ENCODE results near the gene SND1. TPM values are rescaled to one million over a fixed set of nuclear protein-coding genes. Genes with fewer than 3 reads are reported as not detected.

The SND1 gene
- total and polyA plus RNA-seq, 2 of the 4 experiments (the other 2 are of a cell fraction): 154 to 294 TPM

- H2BK120ac ChIP-seq (ENCODE audit: low read depth, low read length): no peak overlapping the region
- H3K4me2 ChIP-seq (ENCODE audit: low read depth, low read length): no peak overlapping the region
- DNase-seq (no peak), ATAC-seq (ENCODE audit: low read depth) (no peak)
- no peak overlapping the region for H3K56ac ChIP-seq (ENCODE audit: extremely low read depth, insufficient read depth, low read length)
- in situ Hi-C loops (cut with MboI; ENCODE audit: low sequenced_read_pairs) (no loop called here), intact Hi-C loops (cut with micrococcal nuclease) (no loop called here), dilution Hi-C loops (cut with HindIII; ENCODE audit: low sequenced_read_pairs, unreplicated experiment) (no loop called here)
- H3K4me3 ChIP-seq (ENCODE audit: insufficient read depth, low read depth, low read length): no peak overlapping the region
- no peak for TF ChIP-seq SMC3 (IDR thresholded peaks at IDR 0.05; ENCODE audit: low read depth, low read length)
- no peak for TF ChIP-seq MXI1 (IDR thresholded peaks at IDR 0.05; ENCODE audit: borderline replicate concordance, low read depth, low read length)
- no peak for TF ChIP-seq RFX5 (IDR thresholded peaks at IDR 0.05; ENCODE audit: low read depth, low read length)
- no peak for TF ChIP-seq CHD1 (IDR thresholded peaks at IDR 0.05; ENCODE audit: low read depth, low read length)
- TF ChIP-seq CEBPB (IDR thresholded peaks at IDR 0.05; ENCODE audit: low read depth, low read length): no peak
- no peak for TF ChIP-seq RCOR1 (IDR thresholded peaks at IDR 0.05; ENCODE audit: insufficient replicate concordance, low read length)
- TF ChIP-seq POLR2A (IDR thresholded peaks at IDR 0.05; ENCODE audit: low read depth, low read length): no peak
- no peak for TF ChIP-seq FOS (IDR thresholded peaks at IDR 0.05; ENCODE audit: low read depth, low read length)
- TF ChIP-seq RAD21 (IDR thresholded peaks at IDR 0.05; ENCODE audit: low read length): no peak
- no peak for TF ChIP-seq MAZ (IDR thresholded peaks at IDR 0.05; ENCODE audit: borderline replicate concordance, low read depth, low read length)
- TF ChIP-seq CTCF (conservative IDR thresholded peaks at IDR 0.05; ENCODE audit: low read depth, low read length): no peak
- no peak overlapping the region for H4K8ac ChIP-seq (ENCODE audit: low read depth in 2 of 2, low read length in 2 of 2)
- BruUV-seq (replicated peaks): no TSS peak
- H3K36me3 ChIP-seq (ENCODE audit: control insufficient read depth, insufficient read depth, low read length): peaks cover 6% of the 10 kb centered on the region
- peaks cover 14 to 51% of the 10 kb centered on the region in 2 experiments for H3K79me1 ChIP-seq (ENCODE audit: low read depth in 1 of 2, low read length in 2 of 2)
- WGBS, 2 experiments (ENCODE audit: extremely low coverage in 2 of 2, insufficient read length in 1 of 2): no CpG with 5 or more reads among the region's 5 CpGs
- H3K23ac ChIP-seq (ENCODE audit: low read depth, low read length): no peak overlapping the region
- peaks cover 16% of the 10 kb centered on the region for H4K20me1 ChIP-seq (ENCODE audit: insufficient read depth, low read length)
- H3K18ac ChIP-seq (ENCODE audit: low read depth, low read length): no peak overlapping the region
- no peak overlapping the region for H2AFZ ChIP-seq (replicated peaks; ENCODE audit: low read length, poor library complexity)
- ChIA-PET POLR2A (ENCODE audit: unreplicated experiment) (no interaction called here), CTCF (no interaction called here)
- no peak overlapping the region for H2AK9ac ChIP-seq (replicated peaks; ENCODE audit: low read depth, low read length, poor library complexity)
- H2BK20ac ChIP-seq (ENCODE audit: low read depth, low read length): no peak overlapping the region
- no peak overlapping the region for H2BK5ac ChIP-seq (ENCODE audit: low read depth, low read length, poor library complexity, severe bottlenecking)
- no peak overlapping the region for H3K9ac ChIP-seq (ENCODE audit: low read depth, low read length)
- no peak overlapping the region for H3K4ac ChIP-seq (ENCODE audit: low read depth, low read length)
- no peak overlapping the region for H2AK5ac ChIP-seq (ENCODE audit: low read depth, low read length)
- peaks cover 2% of the 10 kb centered on the region; the same call in 1 of the 2 replicates for H3K4me1 ChIP-seq (ENCODE audit: control insufficient read depth, insufficient read depth, low read length)
- H2BK15ac ChIP-seq (ENCODE audit: low read depth, low read length): no peak overlapping the region
- H3K9me1 ChIP-seq (ENCODE audit: insufficient read depth, low read length): peaks cover 13% of the 10 kb centered on the region
- H4K91ac ChIP-seq (ENCODE audit: insufficient read depth, low read depth, low read length): no peak overlapping the region
- H4K5ac ChIP-seq (ENCODE audit: low read depth, low read length): no peak overlapping the region
- no peak overlapping the region for H3K27ac ChIP-seq (ENCODE audit: insufficient read depth, low read length)
- H3K9me3 ChIP-seq (ENCODE audit: control insufficient read depth, insufficient read depth, low read length): no peaks in the 10 kb centered on the region
- no peak overlapping the region for H3K14ac ChIP-seq (replicated peaks; ENCODE audit: low read depth, low read length)
- H3K27me3 ChIP-seq (ENCODE audit: control insufficient read depth, insufficient read depth, low read length): no peaks in the 10 kb centered on the region
These were observed 310.8 kb downstream of the SND1 start for GRCh38 chr7:127962589-127963361.
